ENCODE data around the gene CLTCL1.

- TF ChIP-seq POLR2AphosphoS5 (IDR thresholded peaks at IDR 0.05; ENCODE audit: low read depth, low read length) = no peak
- no peak for TF ChIP-seq POLR2A (IDR thresholded peaks at IDR 0.05; ENCODE audit: low read depth, low read length)
- no peak for TF ChIP-seq TAF1 (IDR thresholded peaks at IDR 0.05; ENCODE audit: borderline replicate concordance, low read depth, low read length)
Observed at GRCh38 chr22:19177164-19178064, 114.1 kb downstream of the CLTCL1 start.

Data from GM12892 (cell line).